GM19099 (cell line): ENCODE results near the gene FLT3LG.
A peak's percentile ranks its signal among the peaks of the same experiment; 100 is the strongest.

Source experiments
- POLR2A ChIP-seq: IDR thresholded peaks from 3 replicates; pipeline ENCODE4 v1.6.1; 2011; ENCODE audit warnings: low read depth; ENCODE audit not compliant: insufficient read length; ENCODE audit errors: extremely low read depth

FLT3LG gene

GRCh38 chr19:49470615-49470978 lies 3.4 kb upstream of the FLT3LG start:
- TF ChIP-seq POLR2A = no peak

- TF ChIP-seq POLR2A = no peak
Observed at GRCh38 chr19:49472936-49473335, 1.1 kb upstream of the FLT3LG start.

GRCh38 chr19:49474542-49474924 lies 518 bp downstream of the FLT3LG start:
- no peak for TF ChIP-seq POLR2A

GRCh38 chr19:49475191-49475917 lies 1.3 kb downstream of the FLT3LG start:
- TF ChIP-seq POLR2A = no peak

GRCh38 chr19:49475995-49476880 lies 2.2 kb downstream of the FLT3LG start:
- no peak for TF ChIP-seq POLR2A

- TF ChIP-seq POLR2A = no peak
Observed at GRCh38 chr19:49479975-49480628, 6.1 kb downstream of the FLT3LG start.

- TF ChIP-seq POLR2A = no peak
Observed at GRCh38 chr19:49481020-49481683, 7.1 kb downstream of the FLT3LG start.

- no peak for TF ChIP-seq POLR2A
Observed at GRCh38 chr19:49486232-49486631, 12.2 kb downstream of the FLT3LG start.

- no peak for TF ChIP-seq POLR2A
Observed at GRCh38 chr19:49486710-49487276, 12.8 kb downstream of the FLT3LG start.

GRCh38 chr19:49487277-49488045 lies 13.4 kb downstream of the FLT3LG start, which contains the start of gene RPL13A:
Gene RPL13A (plus strand): TSS chr19:49487608. CDS start chr19:49487630, 22 bp downstream.
- TF ChIP-seq POLR2A = peak; percentile 99

GRCh38 chr19:49488046-49488862 lies 14.2 kb downstream of the FLT3LG start:
- TF ChIP-seq POLR2A = no peak

GRCh38 chr19:49488863-49489537 lies 15.0 kb downstream of the FLT3LG start:
- no peak for TF ChIP-seq POLR2A
